Stimulated activated naive CD4-positive, alpha-beta T cell (primary cell): Measurements from ENCODE around the gene RINL.
"Not testable (repeated sequence)": the region's sequence is repeated elsewhere in the genome, so short reads cannot be mapped to it uniquely, and the experiment has no call there.

Source experiments
- DNase-seq, 6 experiments: peaks; one replicate each; lab custom pipeline; 2025; lab: John Stamatoyannopoulos, UW

Gene RINL

GRCh38 chr19:38875656-38876395 lies 2.2 kb downstream of the RINL start:
- no peak for DNase-seq

DNA sequence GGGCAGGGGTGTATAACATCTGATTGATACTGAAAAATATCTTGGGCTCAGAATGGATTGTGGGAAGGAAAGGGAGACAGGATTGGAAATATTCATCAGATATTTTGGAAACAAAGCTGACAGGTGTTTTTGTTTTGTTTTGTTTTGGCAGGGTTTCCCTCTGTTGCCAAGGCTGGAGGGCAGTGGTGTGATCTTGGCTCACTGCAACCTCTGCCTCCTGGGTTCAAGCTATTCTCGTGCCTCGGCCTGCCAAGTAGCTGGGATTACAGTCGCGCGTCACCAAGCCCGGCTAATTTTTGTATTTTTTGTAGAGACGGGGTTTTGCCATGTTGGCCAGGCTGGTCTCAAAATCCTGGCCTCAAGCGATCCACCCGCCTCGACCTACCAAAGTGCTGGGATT lies 4.7 kb downstream of the RINL start:
- not testable (repeated sequence) for DNase-seq

DNA sequence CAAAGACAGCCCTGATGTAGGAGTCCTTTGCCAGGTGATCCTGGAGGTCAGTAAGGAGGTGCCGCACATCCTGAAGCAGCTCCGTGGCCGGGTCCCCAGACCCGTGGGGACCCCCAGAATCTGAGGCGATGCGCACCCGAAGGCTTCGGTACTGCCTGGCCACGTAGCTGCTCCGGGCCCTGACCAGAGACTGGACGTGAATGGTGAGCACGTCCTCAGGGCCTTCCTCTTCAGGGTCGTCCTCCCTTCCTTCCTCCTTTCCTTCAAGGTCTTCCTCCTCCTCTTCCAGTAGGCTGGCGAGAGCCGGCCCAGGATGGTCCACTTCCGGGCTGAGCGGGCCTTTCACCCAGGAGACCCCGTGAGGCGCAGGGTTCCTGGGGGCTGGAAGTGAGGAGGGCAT lies 7.5 kb downstream of the RINL start:
- no peak for DNase-seq

DNA sequence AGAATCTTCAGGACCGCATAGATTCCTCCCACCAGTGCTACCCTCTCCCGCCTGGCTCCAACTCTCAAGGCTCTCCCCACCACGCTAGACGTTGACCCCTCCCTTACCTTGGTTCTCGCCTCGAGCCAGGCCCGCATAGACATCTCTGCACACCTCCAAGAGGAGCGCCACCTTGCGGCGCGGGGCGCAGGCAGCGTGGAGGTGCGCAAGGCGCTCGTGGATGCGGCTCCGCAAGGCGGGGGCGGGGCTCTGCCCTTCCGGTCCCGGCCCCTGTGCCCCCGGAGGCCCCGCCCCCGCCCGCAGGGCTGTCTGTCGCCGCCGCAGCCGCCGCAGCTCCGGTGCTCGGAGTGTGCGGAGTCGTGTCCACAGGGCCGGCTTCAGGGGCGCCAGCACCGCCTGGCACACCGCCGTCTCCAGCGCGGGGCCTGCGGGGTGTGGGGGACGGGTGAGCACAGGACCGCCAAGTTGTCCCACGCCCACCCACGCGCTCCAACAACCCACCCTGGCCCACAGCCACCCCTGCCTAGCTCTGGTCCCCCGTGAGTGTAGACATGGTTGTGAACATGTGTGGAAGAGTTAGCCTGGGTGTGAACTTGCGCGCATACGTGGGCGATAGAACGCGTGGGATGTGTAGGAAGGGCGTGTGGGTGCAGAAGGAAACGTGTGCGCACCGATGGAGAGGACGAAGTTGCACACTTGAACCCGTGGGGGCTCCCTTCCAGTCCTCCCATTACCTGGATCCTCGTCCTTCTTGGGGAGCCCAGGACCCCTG lies 8.1 kb downstream of the RINL start:
- DNase-seq = peak; percentile 89 to 94 (median 91)

- DNase-seq = peak in 1 of 6 experiments; percentile 21
These were observed 8.8 kb downstream of the RINL start for GRCh38 chr19:38869160-38869835.

- no peak for DNase-seq
These were observed 9.5 kb downstream of the RINL start for GRCh38 chr19:38868551-38868950.

DNA sequence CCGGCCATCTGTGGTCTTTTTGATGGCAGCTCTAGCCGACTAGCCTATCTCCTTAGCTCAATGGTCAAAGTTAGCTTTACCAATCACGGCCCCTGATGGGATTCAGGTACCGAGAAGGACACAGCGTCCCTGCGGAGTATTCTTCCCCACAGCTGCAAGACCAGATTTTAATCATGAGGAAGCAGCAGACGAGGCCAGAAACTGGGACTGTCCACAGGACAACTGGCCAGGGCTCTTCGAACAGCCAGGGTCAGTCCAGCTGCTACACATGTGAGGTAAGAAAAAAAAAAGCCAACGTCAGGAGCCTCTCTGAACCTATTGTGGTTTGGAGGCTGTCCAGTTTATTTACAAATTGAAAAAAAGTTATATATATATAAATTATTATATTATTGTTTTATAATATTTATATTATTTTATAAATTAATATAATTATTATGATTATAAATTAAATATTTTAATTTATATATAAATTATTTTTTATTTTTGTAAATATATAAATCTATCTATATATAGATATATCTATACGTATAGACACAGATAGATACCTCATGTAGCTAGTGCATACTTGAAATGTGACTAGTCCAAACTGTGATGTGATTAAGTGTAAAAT lies 10.8 kb downstream of the RINL start:
- DNase-seq = no peak

DNA sequence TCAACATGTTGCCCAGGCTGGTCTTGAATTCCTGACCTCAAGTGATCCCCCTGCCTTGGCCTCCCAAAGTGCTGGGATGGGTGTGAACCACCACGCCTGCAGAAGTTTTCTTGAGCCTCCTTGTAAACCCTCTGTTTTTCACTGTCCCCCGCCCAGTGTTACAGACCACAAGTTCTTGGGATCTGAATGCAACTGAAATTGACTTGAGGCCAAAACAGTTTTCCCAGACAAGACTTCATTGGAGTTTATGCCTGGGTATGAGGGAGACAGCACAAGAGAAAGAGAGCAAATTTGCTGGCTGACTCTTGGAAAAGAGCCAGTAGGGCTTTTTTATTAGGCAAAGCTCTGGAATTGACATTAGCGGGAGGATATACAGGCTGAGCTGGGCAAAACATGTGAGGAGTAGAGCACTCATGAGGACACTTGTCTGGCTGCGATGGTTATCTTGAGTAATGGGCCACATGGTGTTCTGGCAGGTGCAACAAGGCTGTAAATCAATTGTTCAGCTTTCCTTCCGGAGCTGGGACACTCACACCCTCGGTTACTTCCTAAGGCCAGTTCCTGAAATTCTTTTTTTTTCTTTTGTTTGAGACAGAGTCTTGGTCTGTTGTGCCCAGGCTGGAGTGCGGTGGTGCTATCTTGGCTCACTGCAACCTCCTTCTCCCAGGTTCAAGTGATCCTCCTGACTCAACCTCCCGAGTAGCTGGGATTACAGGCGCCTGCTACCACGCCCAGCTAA lies 15.6 kb downstream of the RINL start:
- no peak for DNase-seq

DNA sequence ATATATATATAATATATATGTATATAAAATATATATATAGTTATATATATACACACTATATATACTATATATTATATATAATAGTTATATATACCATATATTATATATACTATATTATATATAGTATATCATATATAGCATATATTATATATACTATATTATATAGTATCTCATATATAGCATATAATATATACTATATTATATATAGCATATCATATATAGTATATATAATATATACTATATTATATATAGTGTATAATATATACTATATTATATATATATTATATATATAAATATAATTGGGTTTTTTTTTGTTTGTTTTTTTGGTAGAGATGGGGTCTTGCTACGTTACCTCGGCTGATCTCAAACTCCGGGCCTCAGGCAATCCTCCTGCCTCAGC lies 16.7 kb downstream of the RINL start:
- no peak for DNase-seq

DNA sequence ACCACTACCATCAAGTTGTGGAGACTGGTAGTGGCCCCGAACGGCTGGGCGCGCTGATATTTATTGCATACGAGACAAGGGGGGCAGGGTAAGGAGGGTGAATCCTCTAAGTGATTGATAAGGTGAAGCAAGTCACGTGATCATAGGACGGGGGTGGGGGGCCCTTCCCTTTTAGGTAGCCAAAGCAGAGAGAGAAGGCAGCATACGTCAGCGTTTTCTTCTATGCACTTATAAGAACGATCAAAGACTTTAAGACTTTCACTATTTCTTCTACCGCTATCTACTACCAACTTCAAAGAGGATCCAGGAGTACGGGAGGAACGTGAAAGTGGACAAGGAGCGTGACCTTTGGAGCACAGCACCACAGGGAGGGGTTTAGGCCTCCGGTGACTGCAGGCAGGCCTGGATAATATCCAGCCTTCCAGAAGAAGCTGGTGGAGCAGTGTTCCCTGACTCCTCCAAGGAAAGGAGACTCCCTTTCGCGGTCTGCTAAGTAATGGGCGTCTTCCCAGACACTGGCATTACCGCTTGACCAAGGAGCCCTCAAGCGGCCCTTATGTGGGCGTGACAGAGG lies 18.4 kb downstream of the RINL start:
- not testable (repeated sequence) for DNase-seq

GRCh38 chr19:38856813-38857212 lies 21.3 kb downstream of the RINL start:
- DNase-seq = no peak

- not testable (repeated sequence) for DNase-seq
These were observed 22.3 kb downstream of the RINL start for GRCh38 chr19:38855751-38856150.

GRCh38 chr19:38854961-38855360 lies 23.1 kb downstream of the RINL start:
- not testable (repeated sequence) for DNase-seq

DNA sequence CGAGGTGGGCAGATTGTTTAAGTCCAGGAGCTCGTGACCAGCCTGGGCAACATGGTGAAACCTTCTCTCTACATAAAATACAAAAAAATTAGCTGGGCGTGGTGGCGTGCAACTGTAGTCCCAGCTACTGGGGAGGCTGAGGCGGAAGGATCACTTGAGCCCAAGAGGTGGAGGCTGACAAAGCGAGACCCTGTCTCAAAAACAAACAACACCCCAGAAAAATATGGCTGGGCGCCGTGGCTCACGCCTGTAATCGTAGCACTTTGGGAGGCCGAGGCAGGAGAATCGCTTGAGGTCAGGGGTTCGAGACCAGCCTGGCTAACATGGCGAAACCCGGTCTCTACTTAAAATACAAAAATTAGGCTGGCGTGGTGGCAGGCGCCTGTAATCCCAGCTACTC lies 24.9 kb downstream of the RINL start:
- DNase-seq = no peak

- peak in 4 of 6 experiments; percentile 26 to 55 (median 46) for DNase-seq
These were observed 25.6 kb downstream of the RINL start for GRCh38 chr19:38852231-38853044.

- DNase-seq = peak; percentile 73 to 89 (median 83)
These were observed 26.3 kb downstream of the RINL start for GRCh38 chr19:38851622-38852230.

GRCh38 chr19:38850976-38851621 lies 27.0 kb downstream of the RINL start:
- DNase-seq = peak in 5 of 6 experiments; percentile 40 to 71 (median 59)

DNA sequence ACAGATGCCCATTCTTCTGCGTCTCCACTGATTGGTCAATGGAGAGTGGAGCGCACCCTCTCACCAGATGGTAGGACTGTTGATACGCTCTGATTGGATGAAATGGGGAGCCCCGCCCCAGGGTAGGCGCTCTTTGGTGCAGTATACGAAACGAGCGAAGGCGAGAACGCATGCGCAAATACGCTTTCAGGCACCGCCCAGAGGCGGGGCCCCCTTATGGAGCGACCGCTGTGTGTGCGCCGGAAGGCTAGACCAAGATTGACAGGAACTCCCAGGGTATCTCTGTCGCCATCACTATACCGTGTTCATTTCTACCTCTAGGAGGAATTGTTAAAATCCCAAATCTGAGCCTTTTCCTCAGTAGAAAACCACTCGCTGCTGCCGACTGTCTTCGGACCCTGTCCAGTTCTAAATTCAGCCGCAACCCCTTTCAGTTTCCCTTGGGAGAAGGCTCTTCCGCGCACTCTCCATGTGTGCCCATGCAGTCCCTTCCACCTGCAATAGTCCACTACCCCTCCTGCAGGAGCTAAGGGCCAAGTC lies 27.6 kb downstream of the RINL start:
- peak in 4 of 6 experiments; percentile 98 to 100 (median 100) for DNase-seq

DNA sequence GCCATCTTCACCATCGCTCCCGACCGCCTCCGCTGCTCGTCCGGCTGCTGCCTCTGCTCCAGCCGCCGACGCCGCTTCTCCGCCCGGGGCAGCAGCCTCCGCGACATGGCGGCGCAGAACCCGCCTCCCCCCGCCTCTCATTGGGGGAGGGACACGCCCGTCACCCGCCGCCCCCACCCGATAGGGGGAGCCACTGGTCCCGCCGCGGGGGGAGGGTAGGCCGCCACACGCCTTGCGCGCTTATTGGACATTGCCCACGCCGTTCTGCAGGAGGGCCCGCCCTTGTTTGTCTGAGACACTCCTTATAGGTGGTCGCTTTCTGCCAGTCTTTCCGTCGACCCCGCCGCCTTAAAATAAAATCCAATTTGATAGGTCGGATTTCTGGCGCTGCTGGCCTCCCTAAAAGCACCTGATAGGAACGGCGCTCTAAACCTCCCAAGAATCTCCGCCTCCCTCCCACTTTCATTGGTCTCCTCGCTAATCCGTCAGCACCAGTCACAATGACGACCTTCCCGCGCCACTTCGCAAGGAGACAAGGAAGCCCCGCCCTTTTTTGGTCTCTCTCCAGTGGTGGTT lies 28.1 kb downstream of the RINL start, which contains the start of gene HNRNPL:
HNRNPL (minus strand) TSS at position 127 of the 576 bp plus-strand sequence; CDS start at position 107, 20 bp downstream.
- DNase-seq = peak; percentile 98 to 100 (median 100)
